Vagina (tissue), 2 donors: Measurements from ENCODE around the gene GSG1.

Experiments used
- POLR2A ChIP-seq, 2 donors: fragments of 450-650 bp; IDR thresholded peaks; one replicate each; pipeline ENCODE4 v1.6.1; 2017; ENCODE audit warnings: antibody characterized with exemption in 2 of 2, mild to moderate bottlenecking in 2 of 2, moderate library complexity in 2 of 2
- TF ChIP-seq, protein P1 (sequence below), 3 experiments: fragments of 450-650 bp in 2 of 3; fragments of 200-600 bp in 1 of 3; sonication (generic) in 1 of 3; IDR thresholded peaks; one replicate each; pipeline ENCODE4 v1.5.1; 2017 to 2019; ENCODE audit warnings: antibody characterized with exemption in 3 of 3, mild to moderate bottlenecking in 2 of 3, moderate library complexity in 2 of 3

GRCh38 chr12:13144266-13144828 is 40.9 kb upstream of the GSG1 start:
- TF ChIP-seq, protein P1, sequence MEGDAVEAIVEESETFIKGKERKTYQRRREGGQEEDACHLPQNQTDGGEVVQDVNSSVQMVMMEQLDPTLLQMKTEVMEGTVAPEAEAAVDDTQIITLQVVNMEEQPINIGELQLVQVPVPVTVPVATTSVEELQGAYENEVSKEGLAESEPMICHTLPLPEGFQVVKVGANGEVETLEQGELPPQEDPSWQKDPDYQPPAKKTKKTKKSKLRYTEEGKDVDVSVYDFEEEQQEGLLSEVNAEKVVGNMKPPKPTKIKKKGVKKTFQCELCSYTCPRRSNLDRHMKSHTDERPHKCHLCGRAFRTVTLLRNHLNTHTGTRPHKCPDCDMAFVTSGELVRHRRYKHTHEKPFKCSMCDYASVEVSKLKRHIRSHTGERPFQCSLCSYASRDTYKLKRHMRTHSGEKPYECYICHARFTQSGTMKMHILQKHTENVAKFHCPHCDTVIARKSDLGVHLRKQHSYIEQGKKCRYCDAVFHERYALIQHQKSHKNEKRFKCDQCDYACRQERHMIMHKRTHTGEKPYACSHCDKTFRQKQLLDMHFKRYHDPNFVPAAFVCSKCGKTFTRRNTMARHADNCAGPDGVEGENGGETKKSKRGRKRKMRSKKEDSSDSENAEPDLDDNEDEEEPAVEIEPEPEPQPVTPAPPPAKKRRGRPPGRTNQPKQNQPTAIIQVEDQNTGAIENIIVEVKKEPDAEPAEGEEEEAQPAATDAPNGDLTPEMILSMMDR (IDR thresholded peaks at IDR 0.05): no peak
- no peak for TF ChIP-seq POLR2A (IDR thresholded peaks at IDR 0.05)
